Left ventricle myocardium inferior (tissue), 1 donor: Measurements from ENCODE around the gene PSMB3. TPM values are rescaled to one million over a fixed set of nuclear protein-coding genes. Genes with fewer than 3 reads are reported as not detected.

Experiments used
- DNase-seq: peaks from one replicate; pipeline ENCODE4 v3.0.0-alpha.2; 2020
- H3K27ac ChIP-seq: fragments of 200-600 bp; replicated peaks from 2 replicates; pipeline ENCODE4 v1.8.0; 2021
- H3K27me3 ChIP-seq: fragments of 200-600 bp; 2 replicates; pipeline ENCODE4 v1.8.0; 2021; ENCODE audit warnings: low read depth
- H3K36me3 ChIP-seq: fragments of 200-600 bp; 2 replicates; pipeline ENCODE4 v1.8.0; 2021
- H3K4me1 ChIP-seq: fragments of 200-600 bp; 2 replicates; pipeline ENCODE4 v1.8.0; 2021
- H3K4me3 ChIP-seq: fragments of 200-600 bp; 2 replicates; pipeline ENCODE4 v1.8.0; 2021; ENCODE audit warnings: mild to moderate bottlenecking, moderate library complexity
- H3K9me3 ChIP-seq: fragments of 200-600 bp; replicated peaks from 2 replicates; pipeline ENCODE4 v1.8.0; 2021
- intact Hi-C: fragments of 100-400 bp; cut with micrococcal nuclease; formaldehyde crosslinking; loops from one replicate; pipeline ENCODE4 v1.11.0; 2022
- total RNA-seq: library from RNA; stranded (reverse); fragmentation: NEBNext Ultra II Directional; extraction: Animal tissue kit (Norgen Biotek cat#: 25700); gene quantifications from one replicate; pipeline ENCODE4 v1.2.1, GENCODE V29; 2021
- TF ChIP-seq, protein P1 (sequence below): fragments of 200-600 bp; IDR thresholded peaks from 2 replicates; pipeline ENCODE4 v1.8.0; 2021; ENCODE audit warnings: antibody characterized with exemption, mild to moderate bottlenecking, borderline replicate concordance
- donor health status: DM: no; HTN: yes; CAD: no; lungs with severe emphysema.

Gene PSMB3
- total RNA-seq, 1 donor from 2014 or later = 149 TPM

DNA sequence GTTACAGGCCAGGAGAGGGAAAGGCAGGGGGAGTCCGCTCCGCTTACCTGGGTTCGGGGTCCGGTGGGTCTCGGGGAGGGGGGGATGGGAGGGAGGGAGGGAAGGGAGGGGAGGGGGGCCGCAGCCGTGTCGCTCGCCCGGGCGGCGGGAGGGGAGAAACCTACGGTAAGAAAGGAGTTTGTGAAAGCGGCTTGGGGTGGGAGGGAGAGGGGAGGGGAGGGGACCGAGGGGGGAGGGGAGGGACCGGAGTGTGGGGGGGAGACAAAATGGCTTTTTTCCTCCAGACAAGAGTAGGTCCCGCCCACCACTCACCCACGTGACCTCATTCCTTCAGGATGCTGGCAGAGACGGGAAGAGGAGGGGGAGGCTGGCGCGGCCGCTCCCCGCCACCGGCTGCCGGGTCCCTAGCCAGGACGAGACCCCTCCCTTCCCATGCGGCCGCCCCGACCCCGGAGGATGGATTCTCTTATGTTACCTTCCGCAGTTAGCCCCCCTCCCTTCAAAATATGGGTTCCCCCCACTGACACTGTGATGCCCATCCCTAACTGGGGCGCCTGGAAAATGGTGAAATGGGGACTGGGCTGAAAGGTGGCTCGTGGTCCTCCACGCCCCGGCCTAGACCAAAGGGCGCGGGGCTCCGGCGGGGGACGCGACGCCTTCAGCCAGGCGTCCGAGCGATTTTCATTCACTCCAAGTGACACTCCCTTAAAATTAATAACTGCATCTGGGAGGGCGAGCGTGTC is 4.2 kb upstream of the PSMB3 start, which contains the start of gene PCGF2:
Gene PCGF2 (minus strand): TSS at position 188 of the 743 bp plus-strand sequence. CDS start 7,934 bp downstream, outside the sequence.
- peak; percentile 94 for DNase-seq
- peak within 1 kb of the TSS; percentile 96 for H3K27ac ChIP-seq
- intact Hi-C loops = no loop called here
- H3K4me1 ChIP-seq = peaks cover 91% of the 10 kb centered on the region
- no peaks in the 10 kb centered on the region for H3K36me3 ChIP-seq
- peak within 1 kb of the TSS; percentile 78 for H3K4me3 ChIP-seq
- H3K9me3 ChIP-seq = no peaks in the 10 kb centered on the region
- H3K27me3 ChIP-seq = no peaks in the 10 kb centered on the region
- TF ChIP-seq, protein P1, sequence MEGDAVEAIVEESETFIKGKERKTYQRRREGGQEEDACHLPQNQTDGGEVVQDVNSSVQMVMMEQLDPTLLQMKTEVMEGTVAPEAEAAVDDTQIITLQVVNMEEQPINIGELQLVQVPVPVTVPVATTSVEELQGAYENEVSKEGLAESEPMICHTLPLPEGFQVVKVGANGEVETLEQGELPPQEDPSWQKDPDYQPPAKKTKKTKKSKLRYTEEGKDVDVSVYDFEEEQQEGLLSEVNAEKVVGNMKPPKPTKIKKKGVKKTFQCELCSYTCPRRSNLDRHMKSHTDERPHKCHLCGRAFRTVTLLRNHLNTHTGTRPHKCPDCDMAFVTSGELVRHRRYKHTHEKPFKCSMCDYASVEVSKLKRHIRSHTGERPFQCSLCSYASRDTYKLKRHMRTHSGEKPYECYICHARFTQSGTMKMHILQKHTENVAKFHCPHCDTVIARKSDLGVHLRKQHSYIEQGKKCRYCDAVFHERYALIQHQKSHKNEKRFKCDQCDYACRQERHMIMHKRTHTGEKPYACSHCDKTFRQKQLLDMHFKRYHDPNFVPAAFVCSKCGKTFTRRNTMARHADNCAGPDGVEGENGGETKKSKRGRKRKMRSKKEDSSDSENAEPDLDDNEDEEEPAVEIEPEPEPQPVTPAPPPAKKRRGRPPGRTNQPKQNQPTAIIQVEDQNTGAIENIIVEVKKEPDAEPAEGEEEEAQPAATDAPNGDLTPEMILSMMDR = no peak

DNA sequence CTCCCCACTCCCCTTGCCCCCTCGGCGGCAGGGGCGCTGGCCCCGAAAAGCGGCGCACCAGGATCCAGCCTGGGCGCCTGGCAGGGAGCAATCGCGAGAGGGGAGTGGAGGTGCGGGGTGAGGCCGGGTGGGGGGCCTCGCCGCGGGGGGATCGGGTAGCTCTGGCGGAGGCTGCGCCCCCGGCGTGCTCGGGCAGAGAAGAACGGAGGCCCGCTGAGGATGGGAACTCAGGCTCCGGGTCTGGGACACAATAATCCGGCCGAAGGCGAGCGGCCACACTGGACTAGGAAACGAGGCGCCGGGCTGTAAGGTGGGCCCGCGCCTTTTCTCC is 3.7 kb upstream of the PSMB3 start:
- TF ChIP-seq, protein P1 = no peak
- H3K27me3 ChIP-seq = no peaks in the 10 kb centered on the region
- peaks cover 1% of the 10 kb centered on the region for H3K36me3 ChIP-seq
- H3K4me3 ChIP-seq = peak overlapping the region; percentile 78
- intact Hi-C loops = no loop called here
- H3K9me3 ChIP-seq = no peaks in the 10 kb centered on the region
- H3K4me1 ChIP-seq = peaks cover 91% of the 10 kb centered on the region
- no peak for DNase-seq
- peak overlapping the region; percentile 96 for H3K27ac ChIP-seq

DNA sequence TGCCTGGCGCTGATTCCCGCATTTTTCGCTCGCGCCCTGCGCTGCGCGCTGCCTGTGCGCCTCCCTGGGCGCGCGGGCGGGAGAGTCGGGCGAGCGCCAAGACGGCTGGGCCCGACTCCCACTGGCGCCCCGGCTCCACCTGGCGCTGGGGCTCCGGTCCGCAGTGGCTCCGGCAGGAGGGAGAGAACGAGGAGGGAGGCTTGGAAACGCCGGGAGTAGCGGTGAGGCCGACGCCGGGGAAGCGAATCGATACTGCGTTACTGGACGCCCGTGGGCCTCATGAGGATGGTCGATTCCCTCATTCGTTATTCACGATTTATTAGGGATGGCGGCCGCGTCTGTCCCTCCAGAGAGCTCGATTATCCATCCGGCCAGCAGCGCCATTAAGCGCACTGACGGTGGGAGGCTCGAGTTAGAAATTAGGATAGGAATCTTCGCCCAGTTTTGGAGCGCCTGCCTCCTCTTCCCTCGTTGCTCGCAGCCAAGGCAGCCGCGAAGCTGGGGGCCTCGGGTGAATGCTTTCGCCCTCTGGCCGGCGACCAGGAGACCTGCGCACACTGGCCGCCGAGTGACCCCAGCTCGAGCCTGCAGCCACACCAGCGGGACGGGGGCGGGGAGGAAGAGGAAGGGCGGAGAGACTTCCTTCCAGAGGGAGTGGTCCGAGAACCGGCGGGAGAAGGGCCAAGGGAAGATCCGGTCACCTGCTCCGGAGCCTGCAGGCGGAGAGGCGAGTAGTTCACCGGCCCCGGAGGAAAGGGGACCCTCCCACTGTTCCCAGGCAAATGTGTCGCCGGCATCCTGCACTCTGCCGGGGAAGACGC is 3.1 kb upstream of the PSMB3 start:
- H3K4me1 ChIP-seq = peaks cover 91% of the 10 kb centered on the region

DNA sequence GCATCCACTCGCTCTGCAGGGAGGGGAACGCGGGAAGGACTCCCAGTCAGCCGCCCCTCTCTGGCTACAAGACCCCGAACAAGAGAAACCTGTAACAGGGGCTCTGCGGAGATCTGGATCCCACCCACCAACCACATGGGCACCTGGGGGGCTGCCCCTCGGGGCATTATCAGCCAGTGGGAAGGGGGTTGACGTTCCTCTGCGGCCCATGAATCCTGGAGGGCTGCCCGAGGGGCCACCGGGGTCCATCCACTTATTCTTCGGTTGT is 2.6 kb upstream of the PSMB3 start:
- Histone ChIP-seq H3K27me3 (no peaks in the 10 kb centered on the region), H3K9me3 (no peaks in the 10 kb centered on the region), H3K27ac (peak overlapping the region; percentile 96), H3K36me3 (peaks cover 12% of the 10 kb centered on the region), H3K4me1 (peaks cover 91% of the 10 kb centered on the region), H3K4me3 (peak overlapping the region; percentile 78)
- TF ChIP-seq, protein P1 = no peak
- DNase-seq = no peak
- intact Hi-C loops = no loop called here

More for the DNA sequence above, 3.1 kb upstream of the PSMB3 start:
- H3K27ac ChIP-seq = peak overlapping the region; percentile 96
- intact Hi-C loops = no loop called here
- no peaks in the 10 kb centered on the region for H3K9me3 ChIP-seq
- peaks cover 7% of the 10 kb centered on the region for H3K36me3 ChIP-seq
- peak; percentile 92 for DNase-seq
- TF ChIP-seq, protein P1 = no peak
- H3K27me3 ChIP-seq = no peaks in the 10 kb centered on the region
- peak overlapping the region; percentile 78 for H3K4me3 ChIP-seq

DNA sequence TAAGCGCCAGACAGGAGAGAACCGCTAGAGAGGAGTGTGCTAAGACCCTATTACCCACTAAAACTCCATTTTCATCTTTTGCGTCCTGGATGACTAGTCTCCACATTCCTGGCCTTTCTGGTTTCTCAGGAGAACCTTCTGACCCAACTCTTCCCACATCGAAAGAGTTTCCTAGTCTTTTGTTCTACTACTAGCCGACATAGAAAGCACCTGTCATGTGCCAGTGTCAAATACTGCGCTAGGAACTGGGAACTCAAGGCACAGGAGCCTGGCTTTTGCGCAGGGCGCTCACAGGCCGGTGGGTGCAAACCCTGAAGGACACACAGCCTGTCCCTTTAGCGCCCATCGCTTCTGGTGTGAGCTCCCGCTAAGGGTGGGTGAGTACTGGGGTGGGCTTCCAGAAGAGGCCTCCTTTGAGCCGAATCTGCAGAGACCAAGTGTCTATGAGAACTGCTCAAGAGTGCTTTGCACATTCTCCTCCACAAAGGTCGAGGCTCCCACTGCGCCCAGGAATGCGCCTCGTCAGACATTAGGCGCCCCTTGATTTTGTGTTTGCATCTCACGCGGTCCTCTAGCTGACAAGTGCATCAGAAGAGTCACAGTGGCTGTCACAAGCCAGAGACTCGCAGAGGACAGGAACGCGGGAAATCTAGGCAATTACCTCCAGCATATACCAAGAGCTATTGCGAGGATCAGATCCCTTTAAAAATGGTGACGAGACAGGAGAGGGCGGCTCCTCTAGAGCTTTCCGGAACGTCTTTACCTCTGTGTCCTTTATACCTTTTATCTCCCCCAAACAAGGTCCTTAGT is 2.0 kb upstream of the PSMB3 start:
- no peak for DNase-seq
- H3K36me3 ChIP-seq = peaks cover 15% of the 10 kb centered on the region
- peaks cover 88% of the 10 kb centered on the region for H3K4me1 ChIP-seq
- intact Hi-C loops = no loop called here
- H3K27ac ChIP-seq = peak overlapping the region; percentile 96
- H3K9me3 ChIP-seq = no peaks in the 10 kb centered on the region
- peak overlapping the region; percentile 78 for H3K4me3 ChIP-seq
- H3K27me3 ChIP-seq = no peaks in the 10 kb centered on the region
- TF ChIP-seq, protein P1 = no peak
